Measurements from ENCODE around the gene BTBD18. TPM values are rescaled to one million over a fixed set of nuclear protein-coding genes. Genes with fewer than 3 reads are reported as not detected.
A peak's percentile ranks its signal among the peaks of the same experiment; 100 is the strongest.
"Not testable (repeated sequence)": the region's sequence is repeated elsewhere in the genome, so short reads cannot be mapped to it uniquely, and the experiment has no call there.

The BTBD18 gene
- total RNA-seq, 1 experiment from 2014 or later = not detected

- DNase-seq = no peak
- no peaks in the 10 kb centered on the region for H3K9me3 ChIP-seq
- peaks cover 4% of the 10 kb centered on the region; the same call in 1 of the 2 replicates for H3K36me3 ChIP-seq
Measured at GRCh38 chr11:57752954-57753353, 1.3 kb upstream of the BTBD18 start.

GRCh38 chr11:57751176-57751575 lies 443 bp downstream of the BTBD18 start:
- no peak for DNase-seq
- no peaks in the 10 kb centered on the region for H3K9me3 ChIP-seq

More at GRCh38 chr11:57752954-57753353, 1.3 kb upstream of the BTBD18 start:
- Histone ChIP-seq H3K4me3 (no peak overlapping the region), H3K27me3 (no peaks in the 10 kb centered on the region)

GRCh38 chr11:57746920-57747319 lies 4.7 kb downstream of the BTBD18 start:
- H3K27me3 ChIP-seq = no peaks in the 10 kb centered on the region
- DNase-seq = no peak
- H3K4me3 ChIP-seq = no peak overlapping the region
- H3K36me3 ChIP-seq = peaks cover 31% of the 10 kb centered on the region
- no peaks in the 10 kb centered on the region for H3K9me3 ChIP-seq

More at GRCh38 chr11:57751176-57751575, 443 bp downstream of the BTBD18 start:
- Histone ChIP-seq H3K4me3 (no peak overlapping the region), H3K36me3 (peaks cover 4% of the 10 kb centered on the region; the same call in 1 of the 2 replicates), H3K27me3 (no peaks in the 10 kb centered on the region)

- no peaks in the 10 kb centered on the region for H3K9me3 ChIP-seq
- peaks cover 33% of the 10 kb centered on the region for H3K36me3 ChIP-seq
- no peak overlapping the region for H3K4me3 ChIP-seq
- DNase-seq = no peak
- H3K27me3 ChIP-seq = no peaks in the 10 kb centered on the region
Measured at GRCh38 chr11:57745206-57745605, 6.4 kb downstream of the BTBD18 start.

GRCh38 chr11:57744357-57744756 lies 7.3 kb downstream of the BTBD18 start:
- Histone ChIP-seq H3K27me3 (no peaks in the 10 kb centered on the region), H3K4me3 (no peak overlapping the region), H3K9me3 (no peaks in the 10 kb centered on the region), H3K36me3 (peaks cover 39% of the 10 kb centered on the region)
- DNase-seq = no peak

DNA sequence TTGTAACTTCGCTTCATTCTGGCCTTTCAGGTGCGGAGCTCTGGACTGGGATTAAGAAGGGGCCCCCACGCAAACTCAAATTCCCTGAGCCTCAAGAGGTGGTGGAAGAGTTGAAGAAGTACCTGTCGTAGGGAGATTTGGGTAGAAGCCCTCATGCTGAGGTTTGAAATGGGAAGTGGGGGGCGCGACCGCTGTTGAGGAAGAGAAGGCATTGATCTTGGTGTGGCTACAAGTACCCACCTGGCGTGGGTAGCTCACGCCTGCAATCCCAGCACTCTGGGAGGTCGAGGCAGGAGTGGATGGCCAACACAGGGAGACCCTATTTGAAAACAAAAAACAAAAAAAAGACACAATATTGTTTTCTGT lies 9.5 kb downstream of the BTBD18 start:
- peaks cover 60% of the 10 kb centered on the region for H3K36me3 ChIP-seq
- no peak for DNase-seq
- H3K27me3 ChIP-seq = no peaks in the 10 kb centered on the region
- peak overlapping the region; percentile 84 for H3K4me3 ChIP-seq
- no peaks in the 10 kb centered on the region for H3K9me3 ChIP-seq

GRCh38 chr11:57741132-57742086 lies 10.2 kb downstream of the BTBD18 start, which contains the start of gene SELENOH:
Gene SELENOH (plus strand): TSS chr11:57741491. CDS start chr11:57741596, 105 bp downstream.
- Histone ChIP-seq H3K36me3 (peaks cover 63% of the 10 kb centered on the region), H3K9me3 (no peaks in the 10 kb centered on the region), H3K4me3 (peak within 1 kb of the TSS; percentile 84), H3K27me3 (no peaks in the 10 kb centered on the region)
- DNase-seq = peak; percentile 98

DNA sequence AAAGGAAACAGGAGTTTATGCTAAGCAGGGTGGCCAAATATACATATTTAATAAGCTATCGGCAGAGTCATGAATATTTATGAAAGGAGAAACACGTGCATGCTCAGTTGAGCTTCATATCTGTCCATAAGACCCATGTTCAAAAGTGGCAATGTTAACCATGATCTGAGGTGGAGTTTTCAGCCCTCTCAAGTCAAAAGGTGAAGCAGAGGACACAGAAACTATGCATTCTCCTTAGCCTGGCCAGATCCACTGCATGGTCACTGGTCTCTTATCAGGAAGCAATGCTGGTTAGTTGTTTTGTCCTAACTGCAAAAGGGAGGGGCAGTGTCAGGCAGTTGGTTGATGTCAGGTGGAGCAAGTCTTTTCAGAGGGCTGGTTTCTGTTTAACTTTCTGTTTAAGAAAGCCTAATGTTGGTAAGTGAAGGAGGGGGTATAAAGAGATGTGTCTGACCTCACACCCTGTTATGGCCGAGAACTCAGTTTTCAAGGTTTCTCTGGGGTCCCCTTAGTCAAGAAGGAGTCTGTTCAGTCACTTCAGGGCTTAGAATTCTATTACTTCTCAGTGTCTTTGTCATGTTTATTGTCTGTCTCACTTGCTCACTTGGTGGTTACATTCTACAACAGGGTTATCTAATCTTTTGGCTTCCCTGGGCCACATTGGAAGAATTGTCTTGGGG lies 15.9 kb downstream of the BTBD18 start:
- DNase-seq = no peak

GRCh38 chr11:57732661-57733060 lies 19.0 kb downstream of the BTBD18 start:
- no peaks in the 10 kb centered on the region for H3K27me3 ChIP-seq
- no peak overlapping the region for H3K4me3 ChIP-seq
- peaks cover 24% of the 10 kb centered on the region for H3K36me3 ChIP-seq
- no peaks in the 10 kb centered on the region for H3K9me3 ChIP-seq
- DNase-seq = no peak

More for the DNA sequence above, 15.9 kb downstream of the BTBD18 start:
- Histone ChIP-seq H3K36me3 (peaks cover 45% of the 10 kb centered on the region), H3K27me3 (no peaks in the 10 kb centered on the region), H3K4me3 (no peak overlapping the region), H3K9me3 (no peaks in the 10 kb centered on the region)

- Histone ChIP-seq H3K27me3 (no peaks in the 10 kb centered on the region), H3K4me3 (no peak overlapping the region), H3K9me3 (no peaks in the 10 kb centered on the region), H3K36me3 (peaks cover 19% of the 10 kb centered on the region)
- no peak for DNase-seq
Measured at GRCh38 chr11:57729479-57729878, 22.1 kb downstream of the BTBD18 start.

GRCh38 chr11:57728829-57729228 lies 22.8 kb downstream of the BTBD18 start:
- no peaks in the 10 kb centered on the region for H3K9me3 ChIP-seq
- no peak for DNase-seq

GRCh38 chr11:57727185-57727584 lies 24.4 kb downstream of the BTBD18 start:
- H3K4me3 ChIP-seq = no peak overlapping the region
- peaks cover 20% of the 10 kb centered on the region for H3K36me3 ChIP-seq
- no peaks in the 10 kb centered on the region for H3K9me3 ChIP-seq
- DNase-seq = no peak
- H3K27me3 ChIP-seq = no peaks in the 10 kb centered on the region

More at GRCh38 chr11:57728829-57729228, 22.8 kb downstream of the BTBD18 start:
- Histone ChIP-seq H3K4me3 (no peak overlapping the region), H3K27me3 (no peaks in the 10 kb centered on the region), H3K36me3 (peaks cover 16% of the 10 kb centered on the region)

DNA sequence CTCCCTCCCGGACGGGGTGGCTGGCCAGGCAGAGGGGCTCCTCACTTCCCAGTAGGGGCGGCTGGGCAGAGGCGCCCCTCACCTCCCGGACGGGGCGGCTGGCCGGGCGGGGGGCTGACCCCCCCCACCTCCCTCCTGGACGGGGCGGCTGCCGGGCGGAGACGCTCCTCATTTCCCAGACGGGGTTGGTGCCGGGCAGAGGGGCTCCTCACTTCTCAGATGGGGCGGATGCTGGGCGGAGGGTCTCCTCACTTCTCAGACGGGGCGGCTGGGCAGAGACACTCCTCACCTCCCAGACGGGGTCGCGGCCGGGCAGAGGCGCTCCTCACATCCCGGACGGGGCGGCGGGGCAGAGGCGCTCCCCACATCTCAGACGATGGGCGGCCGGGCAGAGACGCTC lies 34.9 kb downstream of the BTBD18 start:
- not testable (repeated sequence) for DNase-seq, H3K9me3 ChIP-seq, H3K4me3 ChIP-seq, H3K27me3 ChIP-seq
- H3K36me3 ChIP-seq = peaks cover 26% of the 10 kb centered on the region

- Histone ChIP-seq H3K27me3 (no peaks in the 10 kb centered on the region), H3K36me3 (peaks cover 14% of the 10 kb centered on the region), H3K9me3 (no peaks in the 10 kb centered on the region), H3K4me3 (peak overlapping the region; percentile 79)
- DNase-seq = no peak
Measured at GRCh38 chr11:57713835-57714234, 37.8 kb downstream of the BTBD18 start.

DNA sequence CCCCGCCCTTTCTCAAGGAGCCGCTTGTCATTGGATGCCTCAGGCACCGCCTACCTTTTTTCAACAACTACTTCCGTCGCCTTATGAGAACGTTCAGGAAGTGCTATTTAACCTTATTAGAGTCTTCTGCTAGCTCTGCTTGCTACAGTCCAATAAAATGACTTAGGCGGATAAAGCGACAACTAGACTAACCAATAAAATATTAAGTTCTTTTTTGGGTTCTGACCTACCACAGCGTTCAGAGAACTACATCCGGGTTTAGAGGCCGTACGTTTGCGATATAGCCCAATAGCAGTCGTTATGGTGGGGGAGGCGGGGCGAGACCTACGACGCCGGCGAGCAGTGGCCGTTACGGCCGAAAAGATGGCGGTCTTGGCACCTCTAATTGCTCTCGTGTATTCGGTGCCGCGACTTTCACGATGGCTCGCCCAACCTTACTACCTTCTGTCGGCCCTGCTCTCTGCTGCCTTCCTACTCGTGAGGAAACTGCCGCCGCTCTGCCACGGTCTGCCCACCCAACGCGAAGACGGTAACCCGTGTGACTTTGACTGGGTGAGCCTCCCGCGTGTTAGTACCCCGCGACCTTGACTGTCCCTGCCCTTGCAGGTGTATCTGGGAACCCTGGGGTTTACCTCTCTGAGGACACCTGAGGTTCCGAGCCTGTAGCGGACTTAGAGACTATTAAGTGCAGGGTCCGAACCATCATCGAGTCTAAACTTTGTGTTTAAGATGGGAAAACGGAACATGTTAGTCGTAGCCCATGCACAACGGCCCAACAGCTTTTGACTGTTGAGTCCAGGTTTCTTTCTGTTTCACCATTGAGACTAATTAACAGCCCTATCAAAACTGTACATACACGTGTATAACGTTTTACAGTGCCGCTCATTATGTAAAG lies 39.1 kb downstream of the BTBD18 start, which contains the start of gene TMX2:
Gene TMX2, plus strand, starts transcription at position 338 of the 895 bp plus-strand sequence. Its CDS starts 26 bp downstream, at position 364.
- no peaks in the 10 kb centered on the region for H3K9me3 ChIP-seq
- DNase-seq = peak; percentile 92

More for the DNA sequence above, 39.1 kb downstream of the BTBD18 start, which contains the start of gene TMX2:
- Histone ChIP-seq H3K36me3 (peaks cover 18% of the 10 kb centered on the region), H3K27me3 (no peaks in the 10 kb centered on the region), H3K4me3 (peak within 1 kb of the TSS; percentile 79)
